OCI-LY7 (cell line): ENCODE data around the gene PML. TPM values are rescaled to one million over a fixed set of nuclear protein-coding genes. Genes with fewer than 3 reads are reported as not detected.

Experiments
- BruUV-seq: library from RNA; stranded (reverse); fragments of 400-500 nt; replicated peaks from 2 replicates; lab custom pipeline; 2021; lab: Mats Ljungman, UMichigan
- CTCF ChIA-PET: fragments of 300-600 bp; sonication (Branson Sonifier 250); formaldehyde crosslinking; loops from one replicate; lab custom pipeline; 2022; ENCODE audit warnings: antibody characterized with exemption; ENCODE audit not compliant: unreplicated experiment; lab: Charles Lee
- POLR2A ChIA-PET: fragments of 300-600 bp; sonication (Branson Sonifier 250); formaldehyde crosslinking; loops from one replicate; lab custom pipeline; 2022; ENCODE audit warnings: antibody characterized with exemption; lab: Charles Lee
- DNase-seq: peaks from one replicate; pipeline ENCODE4 v3.0.0-alpha.2; 2015; ENCODE audit warnings: low spot score
- H2AFZ ChIP-seq: fragments of 200-600 bp; sonication (generic), shearing (Covaris generic); 2 replicates; pipeline ENCODE4 v1.6.1; 2014; ENCODE audit warnings: mild to moderate bottlenecking, antibody characterized with exemption, low read length, moderate library complexity
- H3K27ac ChIP-seq: fragments of 200-600 bp; sonication (generic); 2 replicates; pipeline ENCODE4 v1.5.1; 2014; ENCODE audit warnings: mixed run types, low read depth, mild to moderate bottlenecking, moderate library complexity, low read length, inconsistent platforms; ENCODE audit not compliant: poor library complexity, severe bottlenecking
- H3K36me3 ChIP-seq: fragments of 200-600 bp; sonication (generic); 2 replicates; pipeline ENCODE4 v1.6.1; 2014; ENCODE audit warnings: mild to moderate bottlenecking, antibody characterized with exemption, low read length, moderate library complexity, mixed read lengths; ENCODE audit not compliant: insufficient read depth
- H3K4me1 ChIP-seq: fragments of 200-600 bp; sonication (generic); 2 replicates; pipeline ENCODE4 v1.5.1; 2014; ENCODE audit warnings: mild to moderate bottlenecking, low read length; ENCODE audit not compliant: insufficient read depth, poor library complexity, severe bottlenecking
- H3K4me2 ChIP-seq: fragments of 200-600 bp; sonication (generic); 2 replicates; pipeline ENCODE4 v1.6.1; 2014; ENCODE audit warnings: mild to moderate bottlenecking, low read length
- H3K4me3 ChIP-seq: fragments of 200-600 bp; sonication (generic); 2 replicates; pipeline ENCODE4 v1.5.1; 2014; ENCODE audit warnings: mild to moderate bottlenecking, low read depth, low read length; ENCODE audit not compliant: poor library complexity, severe bottlenecking
- H3K79me2 ChIP-seq: fragments of 200-600 bp; sonication (generic); 2 replicates; pipeline ENCODE4 v1.6.1; 2016; ENCODE audit warnings: low read depth, mild to moderate bottlenecking, low read length, moderate library complexity, mixed read lengths; ENCODE audit not compliant: insufficient read depth
- H3K9me2 ChIP-seq: fragments of 200-600 bp; sonication (generic); 2 replicates; pipeline ENCODE4 v1.6.1; 2016; ENCODE audit warnings: mild to moderate bottlenecking, low read length, mixed read lengths; ENCODE audit not compliant: insufficient read depth
- H3K9me3 ChIP-seq: fragments of 200-600 bp; sonication (generic); 2 replicates; pipeline ENCODE4 v1.6.1; 2014; ENCODE audit warnings: mild to moderate bottlenecking, mixed run types, low read length, mixed read lengths
- H4K20me1 ChIP-seq: fragments of 200-600 bp; sonication (generic); 2 replicates; pipeline ENCODE4 v1.6.1; 2014; ENCODE audit warnings: mild to moderate bottlenecking, antibody characterized with exemption, low read length, moderate library complexity, mixed read lengths; ENCODE audit not compliant: insufficient read depth
- EZH2phosphoT487 ChIP-seq: fragments of 200-600 bp; sonication (generic); IDR thresholded peaks from 2 replicates; pipeline ENCODE4 v1.6.1; 2018; ENCODE audit warnings: low read depth, borderline replicate concordance, mild to moderate bottlenecking, mixed run types, antibody characterized with exemption, low read length, moderate library complexity, mixed read lengths
- intact Hi-C: fragments of 100-400 bp; cut with micrococcal nuclease; formaldehyde crosslinking; loops from one replicate; pipeline ENCODE4 v1.10.0; 2022; ENCODE audit not compliant: unreplicated experiment
- total RNA-seq, 2 experiments: library from RNA; depleted of rRNA in 1 of 2; stranded (reverse); fragments of >200 nt in 1 of 2; shearing (Covaris generic) in 1 of 2; gene quantifications; 2 replicates each; pipeline ENCODE4 v1.2.3, GENCODE V29; 2014 to 2022
- TF ChIP-seq, protein P1 (sequence below): fragments of 200-600 bp; sonication (generic); conservative IDR thresholded peaks from 2 replicates; pipeline ENCODE4 v1.5.1; 2014; ENCODE audit warnings: mild to moderate bottlenecking, antibody characterized with exemption, low read length, moderate library complexity, mixed read lengths

Gene PML
- total RNA-seq, 2 experiments from 2014 or later, result 16.9 to 26.1 TPM

DNA sequence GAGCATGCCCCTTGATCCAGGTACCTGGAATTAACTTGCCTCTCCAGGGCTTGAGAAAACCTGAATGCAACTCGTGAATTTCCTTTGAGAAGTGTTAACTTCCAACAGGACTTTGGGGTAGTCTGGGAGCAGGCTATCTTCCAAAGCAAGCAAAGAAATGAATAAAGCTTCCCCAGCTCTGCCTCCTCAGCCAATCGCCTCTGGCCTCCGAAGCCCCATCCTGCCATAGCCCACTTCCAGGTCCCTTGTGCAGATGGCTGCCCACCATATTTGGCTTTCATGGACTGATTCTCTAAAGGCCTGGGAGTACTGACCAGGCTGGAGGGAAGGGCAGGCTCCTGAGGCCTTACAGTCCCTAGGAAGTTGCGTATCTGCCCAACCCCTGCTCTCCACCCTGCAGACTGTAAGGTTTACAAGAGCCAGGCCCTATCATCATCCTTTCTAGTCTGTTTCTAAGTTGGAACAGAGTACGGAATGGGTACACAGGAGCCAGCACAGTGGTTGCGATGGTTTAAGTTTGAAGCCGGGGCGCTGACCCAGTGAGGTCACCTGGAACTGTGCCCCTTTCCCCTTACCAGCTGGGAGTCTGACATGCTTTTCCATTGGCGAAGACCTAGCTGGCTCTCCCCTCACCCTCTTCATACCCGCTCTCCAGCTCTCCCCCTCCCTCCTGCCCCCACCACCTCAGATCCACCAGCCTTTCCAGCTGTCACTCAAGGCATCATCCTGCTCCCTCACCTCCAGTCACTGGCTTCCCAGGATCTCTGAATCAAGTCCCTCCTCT is 1.1 kb upstream of the PML start:
- intact Hi-C loops, result loop anchor here (5.0 to 10.0 kb wide), 2 partner anchors 471 to 1761 kb away; partner anchors contain the start of genes PKM and UBL7

DNA sequence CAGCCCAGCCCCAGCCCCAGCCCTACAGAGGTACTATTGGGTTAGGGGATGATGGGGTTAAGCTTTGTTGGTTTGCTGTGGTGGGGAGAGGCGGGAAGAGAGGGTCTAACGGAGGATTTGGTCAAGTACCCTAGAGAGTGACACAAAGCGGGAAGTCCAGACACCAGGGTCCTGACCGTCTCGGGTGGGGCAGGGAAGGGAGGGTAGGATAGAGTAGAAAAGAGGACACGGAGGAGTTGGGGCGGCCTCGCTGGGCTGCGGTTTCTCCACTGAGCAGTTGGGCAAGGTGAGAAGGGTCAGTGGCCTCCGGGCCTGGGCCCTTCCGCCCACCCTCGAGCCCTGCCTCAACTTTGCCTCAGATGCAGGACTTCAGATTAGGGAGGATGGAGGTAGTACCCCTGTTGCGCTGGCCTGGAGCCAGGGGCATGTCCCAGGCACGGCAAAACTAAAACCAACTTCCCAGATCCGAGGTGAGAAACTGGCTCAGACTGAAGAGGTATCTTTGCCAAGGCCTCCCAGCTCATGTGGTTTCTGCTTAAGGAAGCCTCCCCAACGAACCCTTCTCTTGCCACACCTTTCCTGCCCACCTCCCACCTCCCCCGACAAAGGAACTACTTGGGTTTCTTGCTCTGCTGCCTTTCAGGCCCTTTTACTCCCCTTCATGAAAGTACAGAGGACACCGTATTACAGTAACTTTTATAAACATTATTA is 551 bp downstream of the PML start:
- intact Hi-C loops, result loop anchor here (5.0 to 10.0 kb wide), 2 partner anchors 470 to 1763 kb away; partner anchors contain the start of genes PKM and UBL7
- BruUV-seq, result no TSS peak
- peaks cover 7% of the 10 kb centered on the region; the same call in 1 of the 2 replicates for H4K20me1 ChIP-seq

More for the DNA sequence above, 1.1 kb upstream of the PML start:
- Histone ChIP-seq H3K36me3 (peaks cover 3% of the 10 kb centered on the region; the same call in 1 of the 2 replicates), H3K4me1 (peaks cover 45% of the 10 kb centered on the region), H3K9me2 (no peaks in the 10 kb centered on the region), H3K4me2 (peak overlapping the region; percentile 98), H3K79me2 (peaks cover 25% of the 10 kb centered on the region; the same call in 1 of the 2 replicates), H3K9me3 (no peaks in the 10 kb centered on the region), H3K4me3 (peak overlapping the region; percentile 89), H3K27ac (no peak overlapping the region), H2AFZ (peak overlapping the region; percentile 93; the same call in 1 of the 2 replicates), H4K20me1 (peaks cover 7% of the 10 kb centered on the region; the same call in 1 of the 2 replicates)
- no peak for DNase-seq
- no TSS peak for BruUV-seq
- ChIA-PET CTCF (no interaction called here), POLR2A (interaction anchor here (1.0 to 1.8 kb wide), 4 partner anchors 8 to 17 kb away, joined by 4 to 10 read pairs (median 6); no protein-coding TSS in a partner anchor)
- TF ChIP-seq EZH2phosphoT487, result no peak
- TF ChIP-seq, protein P1, sequence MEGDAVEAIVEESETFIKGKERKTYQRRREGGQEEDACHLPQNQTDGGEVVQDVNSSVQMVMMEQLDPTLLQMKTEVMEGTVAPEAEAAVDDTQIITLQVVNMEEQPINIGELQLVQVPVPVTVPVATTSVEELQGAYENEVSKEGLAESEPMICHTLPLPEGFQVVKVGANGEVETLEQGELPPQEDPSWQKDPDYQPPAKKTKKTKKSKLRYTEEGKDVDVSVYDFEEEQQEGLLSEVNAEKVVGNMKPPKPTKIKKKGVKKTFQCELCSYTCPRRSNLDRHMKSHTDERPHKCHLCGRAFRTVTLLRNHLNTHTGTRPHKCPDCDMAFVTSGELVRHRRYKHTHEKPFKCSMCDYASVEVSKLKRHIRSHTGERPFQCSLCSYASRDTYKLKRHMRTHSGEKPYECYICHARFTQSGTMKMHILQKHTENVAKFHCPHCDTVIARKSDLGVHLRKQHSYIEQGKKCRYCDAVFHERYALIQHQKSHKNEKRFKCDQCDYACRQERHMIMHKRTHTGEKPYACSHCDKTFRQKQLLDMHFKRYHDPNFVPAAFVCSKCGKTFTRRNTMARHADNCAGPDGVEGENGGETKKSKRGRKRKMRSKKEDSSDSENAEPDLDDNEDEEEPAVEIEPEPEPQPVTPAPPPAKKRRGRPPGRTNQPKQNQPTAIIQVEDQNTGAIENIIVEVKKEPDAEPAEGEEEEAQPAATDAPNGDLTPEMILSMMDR, result no peak

More for the DNA sequence above, 551 bp downstream of the PML start:
- Histone ChIP-seq H3K4me1 (peaks cover 45% of the 10 kb centered on the region), H3K36me3 (peaks cover 14% of the 10 kb centered on the region; the same call in 1 of the 2 replicates), H3K4me3 (peak overlapping the region; percentile 89), H3K4me2 (peak overlapping the region; percentile 98), H3K27ac (peak overlapping the region; percentile 35), H2AFZ (peak overlapping the region; percentile 28; the same call in 1 of the 2 replicates), H3K9me3 (no peaks in the 10 kb centered on the region), H3K79me2 (peaks cover 25% of the 10 kb centered on the region; the same call in 1 of the 2 replicates), H3K9me2 (no peaks in the 10 kb centered on the region)
- peak; percentile 27 for DNase-seq
- TF ChIP-seq, protein P1, result no peak
- no peak for TF ChIP-seq EZH2phosphoT487
- POLR2A ChIA-PET, result interaction anchor here (0.9 to 1.8 kb wide), 4 partner anchors 8 to 15 kb away, joined by 4 to 10 read pairs (median 6); no protein-coding TSS in a partner anchor
- CTCF ChIA-PET, result interaction anchor here (0.6 to 1.1 kb wide), 3 partner anchors 12 to 280 kb away, joined by 3 to 6 read pairs (median 4); no protein-coding TSS in a partner anchor
